ENCODE data around the gene FGF3. TPM values are rescaled to one million over a fixed set of nuclear protein-coding genes. Genes with fewer than 3 reads are reported as not detected.

The FGF3 gene
- total RNA-seq, 4 donors from 2014 or later, result not detected

DNA sequence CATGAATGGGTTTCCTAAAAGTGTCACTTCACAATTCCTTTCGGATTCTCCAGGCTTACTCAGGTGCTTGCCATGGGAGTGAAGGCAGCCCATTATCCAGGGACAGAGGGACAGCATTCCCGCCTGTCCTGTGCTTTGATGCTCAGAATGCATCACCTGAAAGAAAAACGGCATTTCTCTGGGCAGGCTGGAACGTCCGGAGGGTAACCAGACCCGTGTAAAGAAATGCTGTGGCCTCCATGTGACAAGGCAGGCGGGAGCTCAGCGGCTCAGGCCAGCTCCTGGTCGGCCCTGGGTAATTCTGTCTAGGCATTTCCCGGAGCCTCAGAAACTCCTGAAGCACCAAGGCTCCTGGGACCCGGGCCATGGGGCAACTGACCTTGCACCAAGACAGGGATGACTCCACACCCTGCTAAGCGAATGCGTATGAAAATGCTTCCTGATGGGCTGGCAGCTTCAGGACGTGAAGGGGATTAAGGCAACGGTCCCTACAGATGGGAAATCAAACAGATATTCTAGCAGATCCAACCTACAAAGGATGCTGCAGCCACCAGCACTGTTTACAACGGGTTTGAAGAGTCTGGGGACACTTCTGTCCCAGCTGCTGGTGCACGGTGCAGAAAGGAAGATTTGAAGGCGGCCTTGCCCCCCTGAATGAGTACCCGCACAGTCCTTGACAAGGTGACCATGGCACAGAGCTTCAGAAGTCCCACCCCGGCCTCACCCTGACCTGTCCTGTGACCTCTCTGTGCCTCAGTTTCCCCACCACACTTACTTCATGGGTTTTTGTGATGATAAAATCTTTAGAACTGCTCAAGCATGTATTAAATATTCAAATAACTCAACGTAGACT is 13.6 kb upstream of the FGF3 start:
- WGBS, 2 donors, result 39 to 42% methylated on average over 21 of the region's 21 CpGs
- Histone ChIP-seq H3K9me3 (peaks cover 0 to 7% (median 0%) of the 10 kb centered on the region in 4 donors), H3K36me3 (no peaks in the 10 kb centered on the region), H3K27ac (no peak overlapping the region), H3K4me1 (no peaks in the 10 kb centered on the region), H3K27me3 (peaks cover 0 to 36% of the 10 kb centered on the region in 2 donors), H3K4me3 (no peak overlapping the region)
- TF ChIP-seq, protein P1, sequence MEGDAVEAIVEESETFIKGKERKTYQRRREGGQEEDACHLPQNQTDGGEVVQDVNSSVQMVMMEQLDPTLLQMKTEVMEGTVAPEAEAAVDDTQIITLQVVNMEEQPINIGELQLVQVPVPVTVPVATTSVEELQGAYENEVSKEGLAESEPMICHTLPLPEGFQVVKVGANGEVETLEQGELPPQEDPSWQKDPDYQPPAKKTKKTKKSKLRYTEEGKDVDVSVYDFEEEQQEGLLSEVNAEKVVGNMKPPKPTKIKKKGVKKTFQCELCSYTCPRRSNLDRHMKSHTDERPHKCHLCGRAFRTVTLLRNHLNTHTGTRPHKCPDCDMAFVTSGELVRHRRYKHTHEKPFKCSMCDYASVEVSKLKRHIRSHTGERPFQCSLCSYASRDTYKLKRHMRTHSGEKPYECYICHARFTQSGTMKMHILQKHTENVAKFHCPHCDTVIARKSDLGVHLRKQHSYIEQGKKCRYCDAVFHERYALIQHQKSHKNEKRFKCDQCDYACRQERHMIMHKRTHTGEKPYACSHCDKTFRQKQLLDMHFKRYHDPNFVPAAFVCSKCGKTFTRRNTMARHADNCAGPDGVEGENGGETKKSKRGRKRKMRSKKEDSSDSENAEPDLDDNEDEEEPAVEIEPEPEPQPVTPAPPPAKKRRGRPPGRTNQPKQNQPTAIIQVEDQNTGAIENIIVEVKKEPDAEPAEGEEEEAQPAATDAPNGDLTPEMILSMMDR (IDR thresholded peaks at IDR 0.05), result no peak
- TF ChIP-seq POLR2A (IDR thresholded peaks at IDR 0.05) (no peak), EP300 (IDR thresholded peaks at IDR 0.05) (no peak)
- no peak for DNase-seq (ENCODE audit: low spot score in 2 of 2)

DNA sequence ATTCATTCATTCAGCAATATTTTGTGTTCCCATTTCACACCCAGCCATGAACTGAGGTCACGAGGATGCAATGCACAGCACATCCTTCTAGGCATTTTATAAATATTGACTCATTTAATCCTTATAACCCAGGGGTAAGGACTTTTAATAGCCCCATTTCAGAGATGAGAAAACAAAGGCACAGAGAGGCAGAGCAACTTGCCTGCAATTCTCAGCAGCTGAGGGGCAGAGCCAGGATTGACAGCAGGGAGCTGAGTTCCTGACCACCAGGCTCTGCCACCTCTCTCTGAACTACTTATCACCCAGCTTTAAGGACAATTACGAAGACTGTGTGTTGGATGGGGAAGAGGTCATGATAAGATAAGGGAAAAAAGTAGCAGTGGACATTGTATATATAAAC is 12.8 kb upstream of the FGF3 start:
- peaks cover 0 to 36% of the 10 kb centered on the region in 2 donors for H3K27me3 ChIP-seq
- H3K4me1 ChIP-seq, result no peaks in the 10 kb centered on the region
- DNase-seq (ENCODE audit: low spot score in 2 of 2), result no peak
- H3K36me3 ChIP-seq, result no peaks in the 10 kb centered on the region
- H3K4me3 ChIP-seq, result no peak overlapping the region
- TF ChIP-seq POLR2A (IDR thresholded peaks at IDR 0.05) (no peak), EP300 (IDR thresholded peaks at IDR 0.05) (no peak)
- TF ChIP-seq, protein P1 (IDR thresholded peaks at IDR 0.05), result no peak
- peaks cover 0 to 15% (median 0%) of the 10 kb centered on the region in 4 donors for H3K9me3 ChIP-seq
- H3K27ac ChIP-seq, result no peak overlapping the region
- WGBS, 2 donors, result 82 to 91% methylated on average over 2 of the region's 2 CpGs

DNA sequence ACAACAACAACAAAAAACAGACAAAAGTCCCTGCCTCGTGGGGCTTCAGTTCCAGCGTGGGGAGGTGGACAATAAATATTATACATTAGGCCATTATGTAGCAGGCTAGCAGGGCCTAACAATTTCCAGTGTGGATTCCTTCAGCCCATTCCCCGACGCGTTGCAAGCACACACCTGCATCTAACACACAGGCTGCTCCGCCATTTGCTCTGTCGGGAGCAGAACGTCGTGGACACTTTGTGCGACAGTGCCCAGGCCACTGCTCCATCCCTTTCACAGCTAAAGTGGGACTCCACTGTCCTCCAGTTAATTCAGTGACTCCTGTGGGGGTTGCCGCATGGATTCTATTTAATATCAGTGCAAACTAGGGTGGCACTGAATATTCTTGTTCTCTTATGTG is 10.9 kb upstream of the FGF3 start:
- peaks cover 0 to 20% (median 0%) of the 10 kb centered on the region in 4 donors for H3K9me3 ChIP-seq
- no peak overlapping the region for H3K4me3 ChIP-seq
- peaks cover 0 to 22% of the 10 kb centered on the region in 2 donors for H3K27me3 ChIP-seq
- TF ChIP-seq POLR2A (IDR thresholded peaks at IDR 0.05) (no peak), EP300 (IDR thresholded peaks at IDR 0.05) (no peak)
- TF ChIP-seq, protein P1 (IDR thresholded peaks at IDR 0.05), result no peak
- DNase-seq (ENCODE audit: low spot score in 2 of 2), result no peak
- H3K36me3 ChIP-seq, result no peaks in the 10 kb centered on the region
- WGBS, 2 donors, result 87 to 92% methylated on average over 11 of the region's 11 CpGs
- H3K4me1 ChIP-seq, result no peaks in the 10 kb centered on the region
- no peak overlapping the region for H3K27ac ChIP-seq

DNA sequence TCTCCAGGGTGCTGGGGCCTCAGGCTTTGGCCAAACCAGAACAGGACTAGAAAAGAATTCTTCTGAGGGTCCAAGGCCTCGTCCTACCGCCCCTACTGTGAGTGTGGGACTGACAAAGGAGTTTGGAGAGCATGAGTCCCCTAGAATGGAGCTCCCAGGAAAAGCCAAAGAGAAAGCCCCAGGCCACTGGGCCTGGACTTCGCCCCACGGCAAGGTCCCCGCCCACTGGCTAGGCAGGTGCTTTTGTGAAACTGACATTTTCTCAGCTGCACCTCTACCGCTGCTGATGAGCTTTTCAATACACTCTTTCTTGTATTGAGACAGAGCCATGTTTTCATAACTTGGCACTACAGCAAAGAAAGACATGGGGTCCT is 9.7 kb upstream of the FGF3 start:
- Histone ChIP-seq H3K9me3 (peaks cover 0 to 20% (median 0%) of the 10 kb centered on the region in 4 donors), H3K27me3 (peaks cover 0 to 11% of the 10 kb centered on the region in 2 donors), H3K4me3 (no peak overlapping the region), H3K4me1 (no peaks in the 10 kb centered on the region), H3K36me3 (no peaks in the 10 kb centered on the region), H3K27ac (no peak overlapping the region)
- WGBS, 2 donors, result 80 to 88% methylated on average over 6 of the region's 6 CpGs
- TF ChIP-seq EP300 (IDR thresholded peaks at IDR 0.05) (no peak), POLR2A (IDR thresholded peaks at IDR 0.05) (no peak)
- TF ChIP-seq, protein P1 (IDR thresholded peaks at IDR 0.05), result no peak
- DNase-seq (ENCODE audit: low spot score in 2 of 2), result no peak

DNA sequence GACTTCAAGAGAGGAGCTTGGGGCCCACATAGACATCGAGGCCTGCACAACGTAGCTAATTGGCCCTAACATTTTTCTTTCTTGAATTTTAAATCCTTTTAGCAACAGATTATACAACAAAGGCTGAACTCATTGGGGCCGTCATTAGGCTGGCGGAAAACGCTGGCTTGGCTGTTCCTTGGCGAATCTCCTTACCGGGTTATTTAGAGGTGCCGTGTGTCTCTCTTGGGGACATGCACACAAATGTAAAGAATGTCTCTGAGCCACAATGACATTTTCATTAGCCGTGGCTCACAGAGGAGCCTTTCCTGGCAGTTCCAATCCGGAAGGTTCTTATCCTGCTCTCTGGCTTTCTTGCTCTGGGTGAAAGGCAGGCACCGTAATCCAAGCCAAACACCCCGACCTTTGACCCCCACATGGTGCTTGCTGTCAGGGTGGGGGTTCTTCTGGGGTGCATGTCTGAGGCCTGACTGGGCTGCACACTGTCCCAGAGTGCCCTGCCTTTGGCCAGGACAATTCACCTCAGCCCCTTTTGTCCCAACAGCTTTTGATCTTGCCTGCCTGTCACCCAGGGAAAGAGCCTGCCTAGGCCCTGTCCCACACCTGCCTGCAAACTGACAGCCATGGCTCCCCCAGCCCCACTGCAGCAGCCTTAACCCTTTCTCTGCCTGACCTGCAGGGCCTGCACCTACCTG is 9.2 kb upstream of the FGF3 start:
- Histone ChIP-seq H3K27ac (no peak overlapping the region), H3K4me3 (no peak overlapping the region), H3K27me3 (peaks cover 0 to 8% of the 10 kb centered on the region in 2 donors), H3K36me3 (no peaks in the 10 kb centered on the region), H3K9me3 (peaks cover 0 to 20% (median 0%) of the 10 kb centered on the region in 4 donors), H3K4me1 (no peaks in the 10 kb centered on the region)
- WGBS, 2 donors, result 52 to 56% methylated on average over 12 of the region's 12 CpGs
- TF ChIP-seq POLR2A (IDR thresholded peaks at IDR 0.05), result no peak
- TF ChIP-seq EP300 (IDR thresholded peaks at IDR 0.05), result no peak
- TF ChIP-seq, protein P1 (IDR thresholded peaks at IDR 0.05), result no peak
- no peak for DNase-seq (ENCODE audit: low spot score in 2 of 2)
